H1 (cell line): ENCODE measurements around the gene VMO1. TPM values are rescaled to one million over a fixed set of nuclear protein-coding genes. Genes with fewer than 3 reads are reported as not detected.

Experiments
- CTCF ChIA-PET: fragments of 300-600 bp; sonication (Branson Sonifier 250); formaldehyde crosslinking; loops from one replicate; lab custom pipeline; 2021; ENCODE audit not compliant: partially characterized antibody; lab: Charles Lee
- POLR2A ChIA-PET: fragments of 300-600 bp; sonication (Branson Sonifier 250); formaldehyde crosslinking; loops from one replicate; lab custom pipeline; 2021; ENCODE audit warnings: inconsistent platforms; ENCODE audit not compliant: partially characterized antibody; lab: Charles Lee
- DNase-seq, 2 experiments: peaks; one replicate each; pipeline versions ENCODE4 v3.0.0 to v3.0.0-alpha.2; 2010 to 2022; ENCODE audit warnings: low spot score in 2 of 2, low read depth in 1 of 2, mixed read lengths in 1 of 2
- FAIRE-seq: peaks from 2 replicates; lab custom pipeline; 2011; peaks lifted over from hg19 to GRCh38; lab: Jason Lieb, UNC
- H2AFZ ChIP-seq: 2 replicates; pipeline ENCODE4 v1.8.1; 2012; ENCODE audit warnings: low read length, inconsistent platforms
- H2AK5ac ChIP-seq: 2 replicates; pipeline ENCODE4 v1.6.1; 2013; ENCODE audit warnings: low read depth, low read length
- H2BK120ac ChIP-seq: replicated peaks from 2 replicates; pipeline ENCODE3; 2013; ENCODE audit warnings: low read depth, low read length, inconsistent platforms
- H2BK12ac ChIP-seq: 2 replicates; pipeline ENCODE4 v1.6.1; 2013; ENCODE audit warnings: low read depth, low read length
- H2BK15ac ChIP-seq: 2 replicates; pipeline ENCODE4 v1.6.1; 2013; ENCODE audit warnings: low read length
- H2BK20ac ChIP-seq: 2 replicates; pipeline ENCODE4 v1.6.1; 2013; ENCODE audit warnings: low read length
- H2BK5ac ChIP-seq: 2 replicates; pipeline ENCODE4 v1.6.1; 2013; ENCODE audit warnings: low read depth, low read length
- H3K14ac ChIP-seq: 2 replicates; pipeline ENCODE4 v1.6.1; 2013; ENCODE audit warnings: inconsistent platforms; ENCODE audit not compliant: insufficient read length
- H3K18ac ChIP-seq: 2 replicates; pipeline ENCODE4 v1.6.1; 2013; ENCODE audit warnings: low read length; ENCODE audit errors: extremely low read depth
- H3K23ac ChIP-seq: 2 replicates; pipeline ENCODE4 v1.6.1; 2013; ENCODE audit warnings: inconsistent platforms; ENCODE audit not compliant: insufficient read length
- H3K23me2 ChIP-seq: 2 replicates; pipeline ENCODE4 v1.6.1; 2013; ENCODE audit warnings: low read depth, low read length
- H3K27ac ChIP-seq: 2 replicates; pipeline ENCODE4 v1.6.1; 2011; ENCODE audit warnings: low read depth, low read length, inconsistent platforms
- H3K27me3 ChIP-seq, 4 experiments: replicated peaks in 1 of 4; 1 replicate in 1 of 4; 2 replicates in 3 of 4; pipeline versions ENCODE4 v1.6.1 to v1.8.1; 2011 to 2013; ENCODE audit warnings: low read length in 3 of 4, mild to moderate bottlenecking in 3 of 4, inconsistent platforms in 2 of 4, mixed read lengths in 2 of 4, moderate library complexity in 1 of 4; ENCODE audit not compliant: control insufficient read depth in 3 of 4, insufficient read depth in 3 of 4; ENCODE audit errors: extremely low read depth in 1 of 4
- H3K36me3 ChIP-seq, 4 experiments: 2 replicates each; pipeline versions ENCODE4 v1.6.1 to v1.8.1; 2011 to 2013; ENCODE audit warnings: mild to moderate bottlenecking in 4 of 4, low read length in 3 of 4, moderate library complexity in 2 of 4, control low read depth in 1 of 4, inconsistent platforms in 1 of 4; ENCODE audit not compliant: insufficient read depth in 4 of 4, control insufficient read depth in 2 of 4
- H3K4ac ChIP-seq: replicated peaks from 2 replicates; pipeline ENCODE3; 2013; ENCODE audit warnings: low read length, low read depth, mixed read lengths, inconsistent platforms; ENCODE audit not compliant: insufficient read length
- H3K4me1 ChIP-seq, 4 experiments: replicated peaks in 1 of 4; 1 replicate in 1 of 4; 2 replicates in 3 of 4; pipeline versions ENCODE4 v1.6.1 to v1.8.1; 2011 to 2013; ENCODE audit warnings: low read length in 3 of 4, inconsistent platforms in 2 of 4, mixed read lengths in 1 of 4; ENCODE audit not compliant: insufficient read depth in 4 of 4, control insufficient read depth in 3 of 4
- H3K4me2 ChIP-seq, 2 experiments: 2 replicates each; pipeline versions ENCODE4 v1.6.1 to v1.8.1; 2011 to 2013; ENCODE audit warnings: low read depth in 2 of 2, low read length in 2 of 2, control low read depth in 1 of 2, inconsistent platforms in 1 of 2, mild to moderate bottlenecking in 1 of 2; ENCODE audit not compliant: insufficient read depth in 1 of 2
- H3K4me3 ChIP-seq, 4 experiments: fragments of 200-600, 300-600 bp in 1 of 4; sonication (generic), shearing (Covaris generic), sonication (Bioruptor Twin) in 1 of 4; 2 replicates each; pipeline versions ENCODE4 v1.5.1 to v1.8.1; 2011 to 2016; ENCODE audit warnings: low read length in 4 of 4, low read depth in 3 of 4, control low read depth in 2 of 4, inconsistent platforms in 2 of 4, mild to moderate bottlenecking in 2 of 4, mixed read lengths in 1 of 4, moderate library complexity in 1 of 4; ENCODE audit not compliant: insufficient read depth in 2 of 4; ENCODE audit errors: extremely low read depth in 1 of 4
- H3K56ac ChIP-seq: replicated peaks from 2 replicates; pipeline ENCODE3; 2013; ENCODE audit warnings: low read depth, mild to moderate bottlenecking, mixed read lengths, low read length, inconsistent platforms; ENCODE audit not compliant: insufficient read length
- H3K79me1 ChIP-seq: 2 replicates; pipeline ENCODE4 v1.6.1; 2013; ENCODE audit warnings: low read depth, low read length, control low read depth
- H3K79me2 ChIP-seq, 2 experiments: 2 replicates each; pipeline versions ENCODE4 v1.6.1 to v1.8.1; 2012 to 2013; ENCODE audit warnings: low read length in 2 of 2, mild to moderate bottlenecking in 2 of 2, inconsistent platforms in 1 of 2; ENCODE audit not compliant: insufficient read depth in 2 of 2, control insufficient read depth in 1 of 2
- H3K9ac ChIP-seq, 4 experiments: replicated peaks in 1 of 4; 1 replicate in 1 of 4; 2 replicates in 3 of 4; pipeline versions ENCODE4 v1.6.1 to v1.8.1; 2011 to 2013; ENCODE audit warnings: low read depth in 3 of 4, low read length in 3 of 4, control low read depth in 2 of 4, mild to moderate bottlenecking in 2 of 4, moderate library complexity in 2 of 4, inconsistent platforms in 1 of 4; ENCODE audit errors: extremely low read depth in 1 of 4
- H3K9me3 ChIP-seq, 2 experiments: 2 replicates each; pipeline versions ENCODE4 v1.6.1 to v1.8.1; 2012 to 2013; ENCODE audit warnings: mild to moderate bottlenecking in 2 of 2, moderate library complexity in 2 of 2, control low read depth in 1 of 2, inconsistent platforms in 1 of 2, low read depth in 1 of 2, low read length in 1 of 2, mixed read lengths in 1 of 2; ENCODE audit not compliant: insufficient read depth in 2 of 2
- H4K20me1 ChIP-seq, 2 experiments: replicated peaks in 1 of 2; 2 replicates each; pipeline versions ENCODE3 to v1.8.1; 2011 to 2013; ENCODE audit warnings: inconsistent platforms in 2 of 2, low read length in 2 of 2, mild to moderate bottlenecking in 1 of 2; ENCODE audit not compliant: insufficient read depth in 2 of 2, control insufficient read depth in 1 of 2
- H4K5ac ChIP-seq: 2 replicates; pipeline ENCODE4 v1.6.1; 2013; ENCODE audit warnings: low read length, low read depth, mixed read lengths, inconsistent platforms; ENCODE audit not compliant: insufficient read length
- H4K8ac ChIP-seq: 2 replicates; pipeline ENCODE4 v1.8.0; 2013; ENCODE audit warnings: mild to moderate bottlenecking, moderate library complexity, low read length, inconsistent platforms; ENCODE audit not compliant: insufficient read depth; ENCODE audit errors: extremely low read depth
- H4K91ac ChIP-seq: replicated peaks from 2 replicates; pipeline ENCODE3; 2013; ENCODE audit warnings: low read length, mixed read lengths, inconsistent platforms; ENCODE audit not compliant: insufficient read length
- CBX8 ChIP-seq: fragments of 300-800, 300-1000 bp; sonication (generic); IDR thresholded peaks from 2 replicates; pipeline ENCODE4 v1.7.1; 2016; ENCODE audit warnings: low read depth, low read length, borderline replicate concordance
- EP300 ChIP-seq, 2 experiments: IDR thresholded peaks; 1 replicate in 1 of 2; 2 replicates in 1 of 2; pipeline ENCODE4 v1.6.1; 2011 to 2012; ENCODE audit warnings: low read depth in 2 of 2, low read length in 2 of 2, mild to moderate bottlenecking in 2 of 2, borderline replicate concordance in 1 of 2, inconsistent platforms in 1 of 2, moderate library complexity in 1 of 2
- NANOG ChIP-seq: IDR thresholded peaks from 2 replicates; pipeline ENCODE4 v1.6.1; 2011; ENCODE audit warnings: low read length, low read depth, mild to moderate bottlenecking, inconsistent platforms; ENCODE audit not compliant: insufficient read depth, poor library complexity, severe bottlenecking
- RNF2 ChIP-seq: fragments of 200-900, 300-1000 bp; sonication (generic); IDR thresholded peaks from 2 replicates; pipeline ENCODE4 v1.7.1; 2016; ENCODE audit warnings: borderline replicate concordance, low read depth, mild to moderate bottlenecking, antibody characterized with exemption, low read length; ENCODE audit not compliant: poor library complexity, severe bottlenecking; ENCODE audit errors: missing control alignments
- SUZ12 ChIP-seq: fragments of 200-600 bp; sonication (generic); IDR thresholded peaks from 2 replicates; pipeline ENCODE4 v1.6.1; 2012; ENCODE audit warnings: mild to moderate bottlenecking, inconsistent platforms, low read length, moderate library complexity, mixed read lengths
- WGBS, 2 experiments: shearing (Covaris generic) in 1 of 2; methylation state at CpG; one replicate each; pipeline versions ENCODE4 v1.1.6 to v1.1.7; 2013 to 2015; ENCODE audit warnings: low lambda C conversion rate in 2 of 2, mixed read lengths in 2 of 2, inconsistent platforms in 1 of 2, low coverage in 1 of 2, missing lambda C conversion rate in 1 of 2; ENCODE audit not compliant: insufficient replicate concordance in 2 of 2, insufficient coverage in 1 of 2, insufficient read length in 1 of 2; ENCODE audit errors: extremely low coverage in 1 of 2, missing lambda C conversion rate in 1 of 2; 5-methylcytosine and 5-hydroxymethylcytosine counted together
- polyA plus RNA-seq, 7 experiments: library from polyadenylated mRNA; depleted of rRNA in 3 of 7; stranded (reverse) in 5 of 7; unstranded in 2 of 7; fragments of >200 nt in 5 of 7; fragments of 200-250 nt in 2 of 7; gene quantifications; 1 replicate in 5 of 7; 2 replicates in 1 of 7; 4 replicates in 1 of 7; pipeline versions ENCODE4 v1.2.1 to v1.2.3, GENCODE V29; 2011 to 2013; ENCODE audit warnings: missing spikeins in 2 of 7, mixed read lengths in 2 of 7
- total RNA-seq: library from RNA; stranded (reverse); fragmentation: NEBNext Ultra II Directional; extraction: Animal tissue kit (Norgen Biotek cat#: 25700); gene quantifications from 2 replicates; pipeline ENCODE4 v1.2.1, GENCODE V29; 2021
- TF ChIP-seq, protein P1 (sequence below): IDR thresholded peaks from 2 replicates; pipeline ENCODE4 v1.6.1; 2011; ENCODE audit warnings: low read length, improper control_type of control experiment

The VMO1 gene
- total and polyA plus RNA-seq, 2 of the 8 experiments (the other 6 are each of a cell fraction or from before 2014, with no cell fraction given): 0.30 TPM; not detected in 1

DNA sequence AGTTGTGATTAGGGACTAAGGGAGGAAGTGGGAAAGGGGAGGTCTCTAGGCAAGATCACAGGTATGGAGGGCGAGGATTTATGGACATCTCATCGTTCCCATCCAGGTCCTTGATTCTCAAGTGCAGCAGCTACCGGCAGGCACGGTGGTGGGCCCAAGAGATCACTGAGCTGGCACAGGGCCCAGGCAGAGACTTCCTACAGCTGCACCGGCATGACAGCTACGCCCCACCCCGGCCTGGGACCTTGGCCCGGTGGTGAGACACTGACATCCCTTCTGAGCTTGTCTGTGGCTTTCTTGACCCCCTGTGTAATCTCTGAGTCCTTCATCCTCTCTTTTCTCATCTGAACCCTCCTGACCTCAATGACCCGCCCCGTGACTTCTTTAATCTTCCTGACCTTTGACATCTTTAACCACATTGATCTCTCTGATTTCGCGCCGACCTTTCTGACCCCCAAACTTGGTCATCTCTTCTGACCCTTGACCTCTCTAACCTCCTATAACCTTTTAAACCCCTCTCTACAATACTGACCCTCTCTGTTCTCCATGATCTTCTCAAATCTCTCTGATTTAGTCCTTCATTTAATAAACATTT lies 24.6 kb upstream of the VMO1 start:
- H3K27ac ChIP-seq: no peak overlapping the region
- H4K5ac ChIP-seq: no peak overlapping the region
- CTCF ChIA-PET: interaction anchor here (0.9 kb wide), 1 partner anchor 24 kb away, joined by 3 read pairs; no protein-coding TSS in a partner anchor
- peaks cover 0 to 22% (median 6%) of the 10 kb centered on the region in 4 experiments; a peak in 5 of 8 replicates for H3K36me3 ChIP-seq
- H3K56ac ChIP-seq: no peak overlapping the region
- H3K4me2 ChIP-seq: no peak overlapping the region
- no peaks in the 10 kb centered on the region; a peak in 1 of 7 replicates for H3K27me3 ChIP-seq
- no peak overlapping the region for H3K18ac ChIP-seq
- no peak overlapping the region for H2AFZ ChIP-seq
- H4K91ac ChIP-seq: no peak overlapping the region
- H3K4me3 ChIP-seq: no peak overlapping the region
- no peak overlapping the region for H3K4ac ChIP-seq
- POLR2A ChIA-PET: interaction anchor here (1.0 to 1.4 kb wide), 3 partner anchors 13 to 47 kb away, joined by 3 to 5 read pairs (median 4); no protein-coding TSS in a partner anchor
- no peak overlapping the region for H2BK20ac ChIP-seq
- 92% methylated on average over 13 of the region's 13 CpGs; no CpG with 5 or more reads in 1 of the 2 experiments for WGBS, 2 experiments
- H3K9me3 ChIP-seq: no peaks in the 10 kb centered on the region; a peak in 1 of 4 replicates
- H2AK5ac ChIP-seq: no peak overlapping the region
- no peak overlapping the region for H2BK5ac ChIP-seq
- peaks cover 0 to 5% (median 4%) of the 10 kb centered on the region in 4 experiments; a peak in 3 of 7 replicates for H3K4me1 ChIP-seq
- no peak overlapping the region for H3K14ac ChIP-seq
- FAIRE-seq: no peak
- H3K79me1 ChIP-seq: no peaks in the 10 kb centered on the region
- peaks cover 0 to 3% of the 10 kb centered on the region in 2 experiments for H4K20me1 ChIP-seq
- H2BK15ac ChIP-seq: no peak overlapping the region
- H4K8ac ChIP-seq: no peak overlapping the region
- no peak overlapping the region for H3K23ac ChIP-seq
- H3K79me2 ChIP-seq: 0 out of 4 replicates have a peak, but pooled peaks cover 0 to 3% of the 10 kb centered on the region in 2 experiments
- DNase-seq: no peak
- H2BK12ac ChIP-seq: no peak overlapping the region
- no peak overlapping the region for H3K9ac ChIP-seq
- H2BK120ac ChIP-seq: no peak overlapping the region
- H3K23me2 ChIP-seq: peaks cover 6% of the 10 kb centered on the region; the same call in 1 of the 2 replicates
- TF ChIP-seq CBX8 (no peak), NANOG (no peak), SUZ12 (no peak), EP300 (IDR thresholded peaks at IDR 0.05; ENCODE audit: borderline replicate concordance in 1 of 2, low read depth in 2 of 2, low read length in 2 of 2) (no peak), RNF2 (no peak)
- TF ChIP-seq, protein P1, sequence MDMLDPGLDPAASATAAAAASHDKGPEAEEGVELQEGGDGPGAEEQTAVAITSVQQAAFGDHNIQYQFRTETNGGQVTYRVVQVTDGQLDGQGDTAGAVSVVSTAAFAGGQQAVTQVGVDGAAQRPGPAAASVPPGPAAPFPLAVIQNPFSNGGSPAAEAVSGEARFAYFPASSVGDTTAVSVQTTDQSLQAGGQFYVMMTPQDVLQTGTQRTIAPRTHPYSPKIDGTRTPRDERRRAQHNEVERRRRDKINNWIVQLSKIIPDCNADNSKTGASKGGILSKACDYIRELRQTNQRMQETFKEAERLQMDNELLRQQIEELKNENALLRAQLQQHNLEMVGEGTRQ: no peak
- TF ChIP-seq, all 59 proteins: peak for 0
